Left lung (tissue), 10 donors: ENCODE results near the gene ADAMTS17. TPM values are rescaled to one million over a fixed set of nuclear protein-coding genes. Genes with fewer than 3 reads are reported as not detected.

Source experiments
- ATAC-seq: fragments of 200-7000 bp; cut with Tn5 transposase; one replicate; pipeline ENCODE4 v1.9.1; 2020; ENCODE audit warnings: moderate library complexity
- DNase-seq, 4 donors: peaks; one replicate each; pipeline ENCODE4 v3.0.0-alpha.2; 2013 to 2020
- H3K27ac ChIP-seq, 2 donors: fragments of 200-600 bp; sonication (generic) in 1 of 2; one replicate each; pipeline versions ENCODE4 v1.5.0 to v1.8.0; 2020 to 2021
- H3K27me3 ChIP-seq, 2 donors: fragments of 200-600 bp; sonication (generic) in 1 of 2; one replicate each; pipeline versions ENCODE4 v1.5.0 to v1.8.0; 2020 to 2021
- H3K36me3 ChIP-seq, 2 donors: fragments of 200-600 bp; sonication (generic) in 1 of 2; one replicate each; pipeline versions ENCODE4 v1.5.0 to v1.8.0; 2020 to 2021
- H3K4me1 ChIP-seq, 2 donors: fragments of 200-600 bp; one replicate each; pipeline ENCODE4 v1.8.0; 2021
- H3K4me3 ChIP-seq, 2 donors: fragments of 200-600 bp; sonication (generic) in 1 of 2; one replicate each; pipeline versions ENCODE4 v1.5.0 to v1.8.0; 2020 to 2021; ENCODE audit warnings: mild to moderate bottlenecking in 1 of 2
- H3K9me3 ChIP-seq, 2 donors: fragments of 200-600 bp; sonication (generic) in 1 of 2; one replicate each; pipeline versions ENCODE4 v1.5.0 to v1.8.0; 2020 to 2021
- intact Hi-C, 2 donors: fragments of 100-400 bp; cut with DNase I; formaldehyde crosslinking; loops; one replicate each; pipeline versions ENCODE4 v1.11.2 to v1.14.2; 2022
- polyA plus RNA-seq, 6 donors: library from polyadenylated mRNA; unstranded; fragments of 120-200 nt; gene quantifications; one replicate each; pipeline ENCODE4 v1.2.1, GENCODE V29; 2013; ENCODE audit not compliant: insufficient read length in 6 of 6
- total RNA-seq, 2 donors: library from RNA; stranded (reverse); fragmentation: NEBNext Ultra II Directional; extraction: Animal tissue kit (Norgen Biotek cat#: 25700); gene quantifications; one replicate each; pipeline ENCODE4 v1.2.1, GENCODE V29; 2021
- TF ChIP-seq, protein P1 (sequence below), 2 donors: fragments of 200-600 bp; sonication (generic) in 1 of 2; IDR thresholded peaks; one replicate each; pipeline versions ENCODE4 v1.5.0 to v1.8.0; 2021; ENCODE audit warnings: antibody characterized with exemption in 2 of 2
- donor health status: DM: no; HTN: yes; CAD: no.
- donor health status: DM: no; HTN: no; CAD: no.

The ADAMTS17 gene
- total and polyA plus RNA-seq, 8 donors: 2.0 to 3.9 (median 3.4) TPM

DNA sequence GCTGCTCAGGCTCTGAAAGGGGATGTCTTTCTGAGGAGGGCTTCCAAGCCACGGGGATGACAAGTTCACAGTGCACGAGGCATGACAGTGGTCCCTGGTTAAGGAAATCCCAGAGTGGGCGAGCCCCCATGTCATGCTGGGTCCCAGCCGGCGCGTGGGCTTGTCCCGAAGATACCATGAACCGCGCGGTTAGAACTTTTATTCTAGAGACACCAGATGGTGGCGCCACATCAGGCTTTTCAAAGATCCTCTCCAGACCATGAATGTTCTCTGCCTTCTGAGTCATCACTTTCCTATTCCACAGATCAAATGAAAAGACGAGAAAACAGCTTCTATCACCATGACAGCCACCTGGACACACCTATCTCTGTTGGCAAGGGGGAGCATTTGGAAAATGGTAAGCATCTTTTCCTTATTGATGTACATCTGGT is 380.7 kb downstream of the ADAMTS17 start:
- no peaks in the 10 kb centered on the region for H3K4me1 ChIP-seq
- no peaks in the 10 kb centered on the region for H3K27me3 ChIP-seq
- DNase-seq (peak in 1 of 4 donors; percentile 5), ATAC-seq (no peak)
- no peak overlapping the region for H3K27ac ChIP-seq
- no peaks in the 10 kb centered on the region for H3K9me3 ChIP-seq
- no peak overlapping the region for H3K4me3 ChIP-seq
- H3K36me3 ChIP-seq: no peaks in the 10 kb centered on the region
- intact Hi-C loops: no loop called here
- TF ChIP-seq, protein P1, sequence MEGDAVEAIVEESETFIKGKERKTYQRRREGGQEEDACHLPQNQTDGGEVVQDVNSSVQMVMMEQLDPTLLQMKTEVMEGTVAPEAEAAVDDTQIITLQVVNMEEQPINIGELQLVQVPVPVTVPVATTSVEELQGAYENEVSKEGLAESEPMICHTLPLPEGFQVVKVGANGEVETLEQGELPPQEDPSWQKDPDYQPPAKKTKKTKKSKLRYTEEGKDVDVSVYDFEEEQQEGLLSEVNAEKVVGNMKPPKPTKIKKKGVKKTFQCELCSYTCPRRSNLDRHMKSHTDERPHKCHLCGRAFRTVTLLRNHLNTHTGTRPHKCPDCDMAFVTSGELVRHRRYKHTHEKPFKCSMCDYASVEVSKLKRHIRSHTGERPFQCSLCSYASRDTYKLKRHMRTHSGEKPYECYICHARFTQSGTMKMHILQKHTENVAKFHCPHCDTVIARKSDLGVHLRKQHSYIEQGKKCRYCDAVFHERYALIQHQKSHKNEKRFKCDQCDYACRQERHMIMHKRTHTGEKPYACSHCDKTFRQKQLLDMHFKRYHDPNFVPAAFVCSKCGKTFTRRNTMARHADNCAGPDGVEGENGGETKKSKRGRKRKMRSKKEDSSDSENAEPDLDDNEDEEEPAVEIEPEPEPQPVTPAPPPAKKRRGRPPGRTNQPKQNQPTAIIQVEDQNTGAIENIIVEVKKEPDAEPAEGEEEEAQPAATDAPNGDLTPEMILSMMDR (IDR thresholded peaks at IDR 0.05): no peak

DNA sequence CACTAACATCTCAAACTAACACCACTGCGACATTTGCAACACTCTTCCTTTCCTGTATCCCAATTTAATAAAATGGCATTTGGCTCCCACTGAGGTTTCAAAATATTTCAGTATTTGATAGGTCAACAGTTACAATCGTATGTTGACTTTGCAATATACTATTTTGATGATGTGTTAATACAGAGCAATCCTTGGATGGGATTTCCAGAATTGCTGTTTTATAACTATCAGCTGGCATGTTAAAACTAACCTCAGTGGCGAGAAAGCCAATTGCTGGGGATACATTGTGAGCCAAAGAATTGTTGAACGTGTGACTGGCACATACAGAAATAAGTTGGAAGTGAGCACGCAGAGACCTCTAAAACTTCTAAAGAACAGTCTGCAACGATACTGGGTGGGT is 382.4 kb downstream of the ADAMTS17 start:
- Histone ChIP-seq H3K4me3 (no peak overlapping the region), H3K27me3 (no peaks in the 10 kb centered on the region), H3K36me3 (no peaks in the 10 kb centered on the region), H3K4me1 (no peaks in the 10 kb centered on the region), H3K9me3 (no peaks in the 10 kb centered on the region), H3K27ac (no peak overlapping the region)
- TF ChIP-seq, protein P1 (IDR thresholded peaks at IDR 0.05): no peak
- DNase-seq (no peak), ATAC-seq (no peak)
- intact Hi-C loops: no loop called here

DNA sequence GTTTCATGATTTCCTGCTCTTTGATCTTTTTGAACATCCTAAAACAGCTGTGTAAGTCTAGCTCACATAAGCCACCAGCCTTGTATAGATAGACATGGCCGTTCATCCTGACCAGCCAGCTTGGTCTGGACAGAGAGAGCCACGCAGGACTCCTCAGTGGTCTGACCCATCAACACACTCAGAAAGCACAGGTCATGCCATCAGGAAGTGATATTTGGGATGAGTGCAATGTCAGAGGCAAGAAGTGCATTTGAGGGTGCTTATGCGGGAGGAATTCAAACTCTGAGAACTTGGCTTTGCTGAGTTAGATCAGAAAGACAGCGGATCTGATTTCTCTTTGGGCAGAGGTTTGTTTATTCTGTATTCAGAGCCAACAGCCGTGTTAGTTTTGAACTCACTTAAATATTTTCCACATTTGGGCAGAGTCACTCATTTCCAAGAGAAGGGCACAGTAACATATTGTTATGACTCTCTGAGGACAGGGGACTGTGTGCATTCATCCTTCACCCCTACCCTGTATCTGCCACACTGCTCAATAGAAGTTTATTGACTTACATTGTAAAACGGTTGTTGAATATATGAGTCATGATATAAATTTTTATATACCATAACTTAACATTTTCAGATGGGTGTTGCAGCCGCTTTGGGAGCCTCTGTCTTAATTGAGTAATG is 383.2 kb downstream of the ADAMTS17 start:
- H3K9me3 ChIP-seq: no peaks in the 10 kb centered on the region
- no peak overlapping the region for H3K27ac ChIP-seq
- H3K4me3 ChIP-seq: no peak overlapping the region
- no peaks in the 10 kb centered on the region for H3K4me1 ChIP-seq
- DNase-seq (no peak), ATAC-seq (no peak)
- no peaks in the 10 kb centered on the region for H3K36me3 ChIP-seq
- H3K27me3 ChIP-seq: no peaks in the 10 kb centered on the region
- intact Hi-C loops: no loop called here
- TF ChIP-seq, protein P1 (IDR thresholded peaks at IDR 0.05): no peak

GRCh38 chr15:99957642-99958013 is 384.1 kb downstream of the ADAMTS17 start:
- H3K9me3 ChIP-seq: no peaks in the 10 kb centered on the region
- no peak overlapping the region for H3K4me3 ChIP-seq
- intact Hi-C loops: no loop called here
- TF ChIP-seq, protein P1 (IDR thresholded peaks at IDR 0.05): no peak
- ATAC-seq (no peak), DNase-seq (no peak)
- no peak overlapping the region for H3K27ac ChIP-seq
- H3K27me3 ChIP-seq: no peaks in the 10 kb centered on the region
- no peaks in the 10 kb centered on the region for H3K36me3 ChIP-seq
- H3K4me1 ChIP-seq: no peaks in the 10 kb centered on the region

DNA sequence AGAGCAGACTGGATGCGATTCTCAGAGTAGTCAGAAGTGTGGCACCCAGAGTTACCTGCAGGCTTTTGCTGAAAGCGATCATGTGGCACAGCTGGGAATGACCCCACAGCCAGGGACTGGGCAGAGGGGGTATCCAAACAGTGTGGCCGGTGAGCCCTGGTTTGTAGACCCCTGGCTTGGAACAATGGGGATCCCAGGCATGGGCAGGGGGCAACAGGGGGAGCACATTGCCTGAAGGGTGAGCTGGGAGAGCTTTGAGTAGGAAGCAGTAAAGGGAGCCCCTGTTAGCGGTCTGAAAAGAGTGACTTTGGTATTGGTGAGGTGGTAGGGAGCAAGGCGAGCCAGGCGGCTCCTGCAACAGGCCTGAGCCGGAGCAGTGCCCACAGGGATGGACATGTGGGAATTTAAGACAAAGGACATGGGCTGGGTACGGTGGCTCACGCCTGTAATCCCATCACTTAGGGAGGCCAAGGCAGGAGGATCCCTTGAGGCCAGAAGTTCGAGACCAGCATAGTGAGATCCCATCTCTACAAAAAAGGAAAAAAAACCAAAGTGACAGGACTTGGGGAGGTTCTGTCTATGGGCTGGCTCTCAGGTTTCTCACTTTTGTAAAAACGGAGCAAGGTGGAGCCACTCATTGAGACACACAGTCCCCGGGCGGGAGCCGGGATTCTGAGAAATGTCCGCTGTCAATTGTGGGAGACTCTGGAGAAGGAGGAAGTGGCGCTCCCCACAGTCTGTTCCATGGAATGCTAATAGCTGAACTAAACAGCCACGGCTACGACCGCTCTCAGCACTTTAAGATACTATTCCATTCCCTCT is 384.7 kb downstream of the ADAMTS17 start:
- H3K4me1 ChIP-seq: no peaks in the 10 kb centered on the region
- no peak for ATAC-seq
- no peak overlapping the region for H3K27ac ChIP-seq
- intact Hi-C loops: no loop called here
- no peaks in the 10 kb centered on the region for H3K36me3 ChIP-seq
- no peaks in the 10 kb centered on the region for H3K27me3 ChIP-seq
- no peak overlapping the region for H3K4me3 ChIP-seq
- TF ChIP-seq, protein P1 (IDR thresholded peaks at IDR 0.05): no peak
- DNase-seq: peak in 1 of 4 donors; percentile 24
- no peaks in the 10 kb centered on the region for H3K9me3 ChIP-seq
